GM12878 (cell line): Measurements from ENCODE around the gene PARP8. TPM values are rescaled to one million over a fixed set of nuclear protein-coding genes. Genes with fewer than 3 reads are reported as not detected.

ENCODE experiments used
- ATAC-seq: fragments of 200-7000 bp; cut with Tn5 transposase; 3 replicates; pipeline ENCODE4 v1.9.1; 2020; ENCODE audit warnings: mild to moderate bottlenecking, moderate library complexity
- BruUV-seq: library from RNA; stranded (reverse); fragments of 400-500 nt; replicated peaks from 2 replicates; lab custom pipeline; 2021; lab: Mats Ljungman, UMichigan
- CTCF ChIA-PET: fragments of 300-600 bp; sonication (Branson Sonifier 250); formaldehyde crosslinking; extraction: SDS; loops from one replicate; lab custom pipeline; 2021; ENCODE audit warnings: inconsistent platforms; lab: Yijun Ruan, JAX
- POLR2A ChIA-PET: fragments of 350-600 bp; formaldehyde crosslinking; extraction: SDS; loops from one replicate; lab custom pipeline; 2021; ENCODE audit warnings: inconsistent platforms; lab: Charles Lee
- RAD21 ChIA-PET: fragments of 300-600 bp; sonication (Branson Sonifier 250); formaldehyde crosslinking; loops from one replicate; lab custom pipeline; 2023; ENCODE audit warnings: antibody characterized with exemption; ENCODE audit not compliant: unreplicated experiment; lab: Charles Lee
- SMC1A ChIA-PET: fragments of 300-600 bp; sonication (Branson Sonifier 250); formaldehyde crosslinking; loops from one replicate; lab custom pipeline; 2023; ENCODE audit not compliant: unreplicated experiment, uncharacterized antibody; lab: Charles Lee
- DNase-seq: peaks from one replicate; pipeline ENCODE4 v3.0.0-alpha.2; 2011; ENCODE audit warnings: low read depth, low spot score
- FAIRE-seq: peaks from 3 replicates; lab custom pipeline; 2011; peaks lifted over from hg19 to GRCh38; lab: Jason Lieb, UNC
- H2AFZ ChIP-seq: 2 replicates; pipeline ENCODE4 v1.6.0; 2011; ENCODE audit warnings: low read depth, low read length, control low read depth; ENCODE audit not compliant: control insufficient read depth
- H3K27ac ChIP-seq: 2 replicates; pipeline ENCODE4 v1.5.1; 2011; ENCODE audit warnings: control low read depth; ENCODE audit not compliant: control insufficient read depth, insufficient read depth
- H3K27me3 ChIP-seq, 2 experiments: replicated peaks in 1 of 2; 2 replicates each; pipeline versions ENCODE4 v1.6.0 to v1.6.1; 2011; ENCODE audit warnings: low read length in 1 of 2; ENCODE audit not compliant: control insufficient read depth in 2 of 2, insufficient read depth in 2 of 2
- H3K36me3 ChIP-seq, 2 experiments: 2 replicates each; pipeline ENCODE4 v1.5.1; 2011; ENCODE audit warnings: low read length in 1 of 2; ENCODE audit not compliant: control insufficient read depth in 2 of 2, insufficient read depth in 2 of 2
- H3K4me1 ChIP-seq: 2 replicates; pipeline ENCODE4 v1.6.1; 2011; ENCODE audit warnings: mild to moderate bottlenecking, low read length, moderate library complexity, mixed read lengths; ENCODE audit not compliant: control insufficient read depth, insufficient read depth
- H3K4me2 ChIP-seq: 2 replicates; pipeline ENCODE4 v1.6.0; 2011; ENCODE audit warnings: control low read depth; ENCODE audit not compliant: control insufficient read depth, insufficient read depth
- H3K4me3 ChIP-seq: fragments of 200-600 bp; sonication (generic); 2 replicates; pipeline ENCODE4 v1.5.1; 2016
- H3K79me2 ChIP-seq: 2 replicates; pipeline ENCODE4 v1.6.0; 2011; ENCODE audit warnings: low read length; ENCODE audit not compliant: control insufficient read depth, insufficient read depth
- H3K9ac ChIP-seq: 2 replicates; pipeline ENCODE4 v1.8.0; 2011; ENCODE audit warnings: low read length, control low read depth, mixed read lengths; ENCODE audit not compliant: control insufficient read depth, insufficient read depth
- H3K9me3 ChIP-seq: replicated peaks from 3 replicates; pipeline ENCODE4 v1.5.1; 2011; ENCODE audit warnings: mild to moderate bottlenecking, low read length; ENCODE audit not compliant: control insufficient read depth, insufficient read depth
- H4K20me1 ChIP-seq: 2 replicates; pipeline ENCODE4 v1.6.0; 2011; ENCODE audit not compliant: control insufficient read depth, insufficient read depth
- ATF7 ChIP-seq: fragments of 450-650 bp; IDR thresholded peaks from 2 replicates; pipeline ENCODE4 v1.6.1; 2016; ENCODE audit warnings: low read depth, mild to moderate bottlenecking
- BCLAF1 ChIP-seq: fragments of 450-650 bp; IDR thresholded peaks from 2 replicates; pipeline ENCODE4 v1.6.1; 2017; ENCODE audit warnings: antibody characterized with exemption, mild to moderate bottlenecking, moderate library complexity
- ELK1 ChIP-seq: IDR thresholded peaks from 2 replicates; pipeline ENCODE4 v1.6.1; 2012; ENCODE audit warnings: low read depth, low read length, improper control_type of control experiment
- GABPA ChIP-seq: IDR thresholded peaks from 2 replicates; pipeline ENCODE4 v1.6.1; 2014; ENCODE audit warnings: antibody characterized with exemption, low read depth, mild to moderate bottlenecking, inconsistent platforms
- HDAC6 ChIP-seq: fragments of 200-600 bp; sonication (generic); IDR thresholded peaks from one replicate; pipeline ENCODE4 v1.8.0; 2017; ENCODE audit warnings: antibody characterized with exemption; ENCODE audit not compliant: unreplicated experiment
- IKZF2 ChIP-seq, 2 experiments: fragments of 450-650 bp; IDR thresholded peaks; 2 replicates each; pipeline ENCODE4 v1.6.1; 2017; ENCODE audit warnings: mild to moderate bottlenecking in 2 of 2, moderate library complexity in 2 of 2
- IRF4 ChIP-seq: IDR thresholded peaks from 2 replicates; pipeline ENCODE4 v1.6.1; 2011; ENCODE audit warnings: low read depth, low read length
- KLF5 ChIP-seq: fragments of 450-650 bp; IDR thresholded peaks from 2 replicates; pipeline ENCODE4 v1.6.1; 2014; ENCODE audit warnings: mild to moderate bottlenecking; ENCODE audit not compliant: partially characterized antibody
- MEF2A ChIP-seq: IDR thresholded peaks from 2 replicates; pipeline ENCODE4 v1.6.1; 2011; ENCODE audit warnings: low read depth, mild to moderate bottlenecking, low read length, moderate library complexity; ENCODE audit not compliant: insufficient read depth
- MTA2 ChIP-seq: fragments of 450-650 bp; IDR thresholded peaks from 2 replicates; pipeline ENCODE4 v1.6.1; 2016; ENCODE audit warnings: low read depth, mild to moderate bottlenecking, moderate library complexity
- POLR2A ChIP-seq: IDR thresholded peaks from 2 replicates; pipeline ENCODE4 v1.6.1; 2011; ENCODE audit warnings: low read depth, mild to moderate bottlenecking, low read length
- RCOR1 ChIP-seq: conservative IDR thresholded peaks from 2 replicates; pipeline ENCODE4 v1.6.1; 2012; ENCODE audit warnings: low read depth, low read length, improper control_type of control experiment
- SRF ChIP-seq, 2 experiments: IDR thresholded peaks; 2 replicates each; pipeline ENCODE4 v1.6.1; 2011; ENCODE audit warnings: low read depth in 2 of 2, low read length in 2 of 2, mild to moderate bottlenecking in 1 of 2, moderate library complexity in 1 of 2
- TCF7 ChIP-seq: IDR thresholded peaks from 2 replicates; pipeline ENCODE4 v1.6.1; 2014; ENCODE audit warnings: antibody characterized with exemption, borderline replicate concordance
- WGBS: methylation state at CpG from one replicate; pipeline ENCODE4 v1.1.6; 2016; ENCODE audit warnings: low lambda C conversion rate; ENCODE audit not compliant: insufficient replicate concordance, insufficient coverage; ENCODE audit errors: missing lambda C conversion rate; 5-methylcytosine and 5-hydroxymethylcytosine counted together
- in situ Hi-C: fragments of 300-500 bp; cut with MboI; formaldehyde crosslinking; loops from 9 replicates; pipeline ENCODE4 v1.14.3; 2018; ENCODE audit warnings: mixed read lengths
- intact Hi-C: fragments of 100-400 bp; cut with micrococcal nuclease; formaldehyde crosslinking; loops from one replicate; pipeline ENCODE4 v1.14.2; 2022; ENCODE audit not compliant: unreplicated experiment
- polyA plus RNA-seq, 11 experiments: library from polyadenylated mRNA; depleted of rRNA in 4 of 11; unstranded in 6 of 11; stranded (reverse) in 5 of 11; fragments of >200 nt; fragmentation: Nextera tagmentation in 4 of 11; fragmentation: Illumina TruSeq in 1 of 11; extraction: Ambion mirVana in 4 of 11; extraction: Trizol in 1 of 11; gene quantifications; 1 replicate in 1 of 11; 2 replicates in 10 of 11; pipeline versions ENCODE4 v1.2.1 to v1.2.3, GENCODE V29; 2011 to 2016; ENCODE audit warnings: inconsistent platforms in 2 of 11, missing spikeins in 2 of 11, low read depth in 1 of 11
- total RNA-seq, 4 experiments: library from RNA; depleted of rRNA in 3 of 4; stranded (reverse); fragments of >200 nt in 3 of 4; fragmentation: Illumina TruSeq in 1 of 4; extraction: Trizol in 1 of 4; gene quantifications; 2 replicates each; pipeline versions ENCODE4 v1.2.1 to v1.2.3, GENCODE V29; 2013 to 2021

PARP8 gene
- total and polyA plus RNA-seq, 10 of the 15 experiments (the other 5 are each of a cell fraction or from before 2014, with no cell fraction given), result 9.1 to 65.2 (median 20.6) TPM

- TF ChIP-seq IRF4 (no peak), SRF (IDR thresholded peaks at IDR 0.05; ENCODE audit: low read depth in 2 of 2, low read length in 2 of 2) (no peak), MEF2A (no peak), MTA2 (peak; percentile 27; the same call in 1 of the 2 replicates)
Observed at GRCh38 chr5:50800410-50800809, 134.0 kb downstream of the PARP8 start (continued).

GRCh38 chr5:50807661-50808060 is 141.2 kb downstream of the PARP8 start:
- in situ Hi-C loops, result no loop called here
- CTCF ChIA-PET, result no interaction called here

GRCh38 chr5:50808406-50808805 is 142.0 kb downstream of the PARP8 start:
- Histone ChIP-seq H3K4me1 (no peaks in the 10 kb centered on the region), H3K4me2 (no peak overlapping the region), H3K27me3 (no peaks in the 10 kb centered on the region), H3K9ac (no peak overlapping the region), H3K9me3 (no peaks in the 10 kb centered on the region; the same call in 1 of the 3 replicates), H3K4me3 (no peak overlapping the region), H3K36me3 (peaks cover 0 to 6% of the 10 kb centered on the region in 2 experiments; a peak in 3 of 4 replicates), H4K20me1 (no peaks in the 10 kb centered on the region), H3K27ac (no peak overlapping the region), H2AFZ (no peak overlapping the region), H3K79me2 (no peaks in the 10 kb centered on the region)
- ChIA-PET CTCF (no interaction called here), POLR2A (no interaction called here), RAD21 (no interaction called here), SMC1A (no interaction called here)
- DNase-seq, result no peak
- in situ Hi-C loops (no loop called here), intact Hi-C loops (no loop called here)
- BruUV-seq, result no TSS peak
- ATAC-seq, result no peak
- WGBS, result 100% methylated on average over 3 of the region's 3 CpGs
- no peak for FAIRE-seq
- TF ChIP-seq ELK1 (no peak), BCLAF1 (no peak), IRF4 (no peak), IKZF2 (IDR thresholded peaks at IDR 0.05) (no peak), GABPA (no peak), HDAC6 (no peak), TCF7 (no peak), POLR2A (no peak), ATF7 (no peak)

More at GRCh38 chr5:50807661-50808060, 141.2 kb downstream of the PARP8 start:
- no TSS peak for BruUV-seq
- Histone ChIP-seq H3K4me1 (no peaks in the 10 kb centered on the region), H2AFZ (no peak overlapping the region), H3K79me2 (no peaks in the 10 kb centered on the region), H3K36me3 (peaks cover 0 to 6% of the 10 kb centered on the region in 2 experiments; a peak in 3 of 4 replicates), H3K9me3 (peaks cover 4% of the 10 kb centered on the region; the same call in 2 of the 3 replicates), H3K4me2 (no peak overlapping the region), H3K27ac (no peak overlapping the region), H3K9ac (no peak overlapping the region), H4K20me1 (no peaks in the 10 kb centered on the region), H3K27me3 (no peaks in the 10 kb centered on the region), H3K4me3 (no peak overlapping the region)
- 97% methylated on average over 2 of the region's 2 CpGs for WGBS
- TF ChIP-seq TCF7, result no peak
- no peak for TF ChIP-seq RCOR1
- TF ChIP-seq KLF5, result no peak
- TF ChIP-seq MTA2, result no peak
- intact Hi-C loops, result no loop called here
- RAD21 ChIA-PET, result no interaction called here
- FAIRE-seq (no peak), DNase-seq (no peak), ATAC-seq (no peak)
- SMC1A ChIA-PET, result no interaction called here
- POLR2A ChIA-PET, result no interaction called here
